ENCODE data around the gene SGTB.
"Not testable (repeated sequence)": the region's sequence is repeated elsewhere in the genome, so short reads cannot be mapped to it uniquely, and the experiment has no call there.

SGTB gene

DNA sequence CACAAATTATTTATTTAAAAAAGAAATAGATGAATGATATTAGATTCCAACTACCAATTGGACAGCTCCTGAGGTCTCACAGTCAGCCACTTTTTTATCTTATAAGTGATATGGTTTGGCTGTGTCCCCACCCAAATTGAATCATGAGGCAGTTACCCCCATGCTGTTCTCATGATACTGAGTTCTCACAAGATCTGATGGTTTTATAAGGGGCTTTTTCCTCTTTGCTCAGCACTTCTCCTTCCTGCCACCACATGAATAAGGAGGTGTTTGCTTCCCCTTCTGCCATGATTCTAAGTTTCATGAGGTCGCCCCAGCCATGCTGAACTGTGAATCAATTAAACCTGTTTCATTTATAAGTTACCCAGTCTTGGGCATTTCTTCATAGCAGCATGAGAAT is 13.0 kb upstream of the SGTB start:
- DNase-seq = no peak

DNA sequence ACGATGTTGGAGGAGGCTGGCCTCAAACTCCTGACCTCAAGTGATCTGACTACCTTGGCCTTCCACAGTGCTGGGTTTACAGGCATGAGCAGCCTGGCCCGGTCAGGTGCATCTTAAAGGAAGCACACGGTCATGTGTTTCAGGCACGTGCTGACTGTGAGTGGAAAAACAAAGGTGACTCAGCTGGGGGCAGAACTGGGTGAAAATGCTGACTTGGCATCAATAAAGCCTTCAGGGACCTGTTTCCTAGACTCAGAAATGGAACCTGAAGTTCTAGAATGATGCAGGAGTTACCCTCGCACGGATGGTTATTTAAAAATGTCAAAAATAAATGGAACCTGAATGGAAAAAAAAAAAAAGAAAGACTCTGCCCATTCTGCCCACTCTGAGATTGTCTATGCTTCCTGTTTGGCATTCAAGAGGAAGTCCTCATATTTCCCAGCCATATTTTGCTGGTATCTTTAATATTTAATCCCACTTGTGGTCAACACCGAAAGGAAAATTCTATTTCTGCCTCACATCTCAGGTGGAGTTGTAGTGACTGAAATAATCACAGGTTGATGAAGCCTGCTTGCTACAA is 12.4 kb upstream of the SGTB start:
- DNase-seq = not testable (repeated sequence)

DNA sequence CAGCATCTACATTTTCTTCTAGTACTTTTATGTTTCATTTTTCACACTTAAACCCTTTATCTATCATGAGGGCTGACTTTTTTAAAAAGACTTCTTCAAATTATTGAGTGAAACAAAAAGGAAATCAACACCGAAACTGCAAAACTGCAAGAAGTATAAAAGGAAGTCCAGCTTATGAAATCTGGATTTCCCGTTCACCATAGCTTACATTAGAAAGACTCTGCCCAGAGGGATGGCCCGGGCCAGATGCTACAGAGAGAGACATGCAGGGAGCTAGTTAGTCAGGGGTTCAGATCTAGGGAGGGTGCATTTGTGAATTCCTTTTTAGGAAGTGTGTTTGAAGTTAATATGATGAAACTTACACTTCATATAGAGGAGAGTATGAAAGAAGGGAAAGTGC is 10.1 kb upstream of the SGTB start:
- not testable (repeated sequence) for DNase-seq

DNA sequence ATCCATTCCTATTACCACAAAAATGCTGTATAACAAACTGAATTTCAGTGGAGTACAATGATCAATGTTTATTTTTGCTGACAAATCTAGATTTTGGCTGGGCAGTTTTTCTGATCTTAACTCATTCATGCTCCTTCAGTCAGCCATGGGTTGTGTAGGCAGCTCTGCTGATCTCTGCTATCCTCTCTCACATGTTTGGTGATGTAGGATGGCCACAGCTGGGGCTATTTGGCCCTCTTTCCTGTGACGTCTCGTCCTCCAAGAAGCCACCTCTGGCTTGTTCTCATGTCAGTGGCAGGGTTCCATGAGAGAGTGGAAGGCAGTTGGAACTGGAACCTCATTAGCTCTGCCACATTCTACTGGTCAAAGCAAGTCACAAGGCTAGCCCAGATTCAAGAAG is 9.0 kb upstream of the SGTB start:
- DNase-seq = peak in 1 of 58 donors; percentile 1

DNA sequence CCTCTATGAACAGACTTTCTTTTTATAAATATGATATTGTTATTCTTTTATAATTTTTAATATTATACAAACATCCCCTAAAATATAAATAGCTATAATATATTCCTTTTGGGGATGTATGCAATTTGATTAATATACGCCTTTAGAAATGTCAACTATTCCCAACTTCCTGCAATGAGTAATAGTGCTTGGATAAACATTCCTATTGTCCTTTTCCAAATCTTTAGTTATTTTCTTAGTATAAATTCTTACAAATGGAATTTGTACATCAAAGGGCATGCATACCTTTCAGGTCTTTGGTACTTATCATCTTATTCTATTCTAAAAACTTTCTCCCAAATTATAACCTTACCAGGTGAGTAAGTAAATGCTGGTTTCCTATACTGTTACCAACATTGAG is 6.3 kb upstream of the SGTB start:
- no peak for DNase-seq

DNA sequence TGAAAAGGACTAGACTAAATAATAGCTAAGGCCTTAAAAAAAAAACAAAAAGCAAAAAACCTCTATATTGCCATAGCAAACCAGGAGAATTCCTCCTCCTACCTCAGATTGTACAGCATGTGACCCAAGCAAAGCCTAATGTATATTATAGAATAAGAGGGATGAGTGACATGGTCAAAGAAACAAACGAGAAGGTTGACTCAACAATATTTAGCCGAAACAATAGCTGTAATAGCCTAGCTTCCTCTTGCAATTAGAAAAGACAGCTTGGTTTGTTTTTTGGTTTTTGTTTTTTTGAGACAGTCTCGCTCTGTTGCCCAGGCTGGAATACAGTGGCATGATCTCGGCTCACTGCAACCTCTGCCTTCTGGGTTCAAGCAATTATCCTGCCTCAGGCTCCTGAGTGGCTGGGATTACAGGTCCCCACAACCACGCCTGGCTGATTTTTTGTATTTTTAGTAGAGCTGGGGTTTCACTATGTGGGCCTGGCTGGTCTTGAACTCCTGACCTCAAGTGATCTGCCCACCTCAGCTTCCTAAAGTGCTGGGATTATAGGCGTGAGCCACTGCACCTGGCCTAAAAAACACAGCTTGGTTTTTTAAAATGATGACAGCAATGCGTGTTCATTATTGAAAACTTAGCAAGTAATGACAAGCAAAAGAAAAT is 5.7 kb upstream of the SGTB start:
- no peak for DNase-seq

DNA sequence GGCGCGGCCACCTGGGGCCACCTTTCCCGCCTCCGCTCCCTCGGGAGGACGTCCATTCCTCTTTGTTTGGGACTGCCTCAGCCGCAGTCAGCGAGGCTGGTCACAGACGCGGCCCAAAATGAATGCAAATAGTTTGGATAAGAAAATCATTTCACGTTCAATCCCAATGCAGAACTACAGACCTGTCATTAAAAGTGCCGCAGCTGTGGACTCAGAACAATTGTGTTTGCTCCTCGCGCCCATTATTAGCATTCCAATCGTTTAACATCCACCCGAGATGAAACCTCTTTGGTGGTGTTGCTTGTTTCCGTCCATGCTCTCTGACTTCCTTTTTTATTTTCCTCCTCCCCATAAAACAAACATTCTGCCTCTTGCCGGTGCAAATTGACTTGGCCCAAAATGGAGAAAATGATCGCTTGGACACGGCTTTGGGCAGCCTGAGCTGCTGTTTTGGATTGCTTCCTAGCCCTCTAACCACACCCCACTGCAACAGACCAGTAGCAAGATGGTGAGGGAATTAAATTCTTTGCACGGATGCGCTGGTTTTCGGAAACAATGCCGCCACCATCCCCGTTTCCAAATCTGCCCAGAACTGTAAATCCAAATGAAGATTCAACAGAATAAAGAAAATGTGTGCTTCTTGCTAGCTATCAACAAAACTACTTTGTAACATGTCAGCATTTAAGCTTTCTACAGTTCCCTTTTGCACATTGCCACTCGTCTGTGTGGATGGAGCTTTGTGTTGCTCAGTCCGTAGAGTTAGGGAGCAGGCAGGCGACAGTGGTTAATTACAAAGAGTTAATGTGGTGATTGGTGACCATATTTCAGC is 880 bp upstream of the SGTB start:
- peak in 44 of 58 donors; percentile 5 to 68 (median 38) for DNase-seq

DNA sequence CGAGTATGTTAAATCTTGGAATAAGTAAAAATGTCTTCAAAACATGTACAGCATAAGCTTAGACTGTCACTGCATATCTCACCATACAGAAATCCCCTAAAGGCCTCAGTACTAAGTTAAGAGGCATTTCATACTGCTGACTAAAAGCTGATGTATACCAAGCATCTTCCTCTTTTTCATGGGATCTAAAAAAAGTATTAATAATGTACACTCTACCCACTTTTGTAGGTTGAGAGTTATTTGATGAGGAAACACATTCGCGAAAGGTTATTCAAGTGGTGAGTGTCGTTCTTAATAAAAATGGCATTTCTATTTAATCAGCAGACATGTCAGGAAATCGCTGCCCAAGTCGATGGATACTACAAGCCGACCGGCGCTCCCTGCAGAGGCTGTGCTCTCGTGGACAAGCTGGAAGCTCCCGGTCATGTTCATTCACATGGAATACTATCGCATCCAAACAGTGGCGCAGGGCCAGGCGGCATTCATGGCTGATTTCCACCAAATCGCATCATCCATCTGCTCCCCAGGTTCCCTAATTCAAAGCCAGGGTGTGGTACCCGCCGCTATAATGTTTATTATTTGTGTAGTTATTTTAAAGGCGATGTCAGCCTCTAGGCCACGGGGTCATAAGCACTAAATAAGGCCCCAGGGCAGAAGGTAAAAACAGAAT is 724 bp downstream of the SGTB start:
- DNase-seq = peak in 50 of 58 donors; percentile 5 to 82 (median 33)

DNA sequence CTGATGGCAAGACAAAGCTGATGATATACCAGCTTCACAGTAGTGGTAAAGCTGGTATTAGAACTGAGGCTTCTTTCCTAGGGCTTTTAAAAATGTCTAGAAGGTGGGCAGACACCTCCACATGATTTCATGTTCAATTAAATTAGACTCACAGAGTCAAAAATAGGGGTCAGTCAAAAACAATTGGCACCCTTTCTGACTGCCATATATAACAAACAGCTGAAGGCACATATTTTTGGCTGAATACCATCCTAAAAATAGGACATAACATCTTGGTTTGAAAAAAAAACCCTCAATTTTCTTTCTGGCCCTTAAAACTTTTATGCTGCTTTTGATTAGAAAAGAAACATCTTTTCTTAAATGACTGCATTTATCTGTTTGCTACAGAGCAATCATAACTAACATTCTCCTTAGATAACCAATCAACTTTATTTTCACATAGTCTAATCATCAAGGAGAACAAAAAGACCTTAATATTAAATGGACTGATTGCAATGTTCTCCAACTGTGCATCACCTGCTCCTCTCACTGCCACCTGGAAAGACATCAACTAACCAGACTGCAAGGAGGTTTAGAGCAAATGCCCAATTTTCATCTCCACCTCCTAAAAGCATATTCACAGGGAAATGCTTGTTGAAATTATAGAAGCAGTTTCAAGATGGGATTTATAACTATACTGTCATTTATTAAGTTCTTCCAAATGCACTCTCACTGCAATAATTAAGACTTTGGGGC is 3.2 kb downstream of the SGTB start:
- no peak for DNase-seq

DNA sequence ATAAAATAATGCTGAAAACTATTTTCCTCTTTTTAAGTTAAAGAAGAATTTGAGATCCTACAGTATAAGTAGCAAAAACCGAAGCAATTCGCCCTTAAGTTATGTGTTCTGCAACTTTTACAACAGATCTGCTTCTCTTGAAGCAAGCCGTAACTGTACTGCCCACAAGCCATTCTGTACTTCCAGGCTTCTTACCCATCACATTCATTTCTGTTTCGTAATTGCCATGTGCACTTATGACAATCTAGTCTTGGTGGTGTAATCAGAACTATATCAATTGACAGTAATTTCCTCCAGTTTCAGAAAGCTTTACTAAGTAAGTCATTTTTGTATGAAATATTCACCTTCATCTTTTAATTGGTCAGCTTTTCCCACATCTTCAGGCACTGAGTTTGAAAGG is 13.8 kb downstream of the SGTB start:
- DNase-seq = no peak

DNA sequence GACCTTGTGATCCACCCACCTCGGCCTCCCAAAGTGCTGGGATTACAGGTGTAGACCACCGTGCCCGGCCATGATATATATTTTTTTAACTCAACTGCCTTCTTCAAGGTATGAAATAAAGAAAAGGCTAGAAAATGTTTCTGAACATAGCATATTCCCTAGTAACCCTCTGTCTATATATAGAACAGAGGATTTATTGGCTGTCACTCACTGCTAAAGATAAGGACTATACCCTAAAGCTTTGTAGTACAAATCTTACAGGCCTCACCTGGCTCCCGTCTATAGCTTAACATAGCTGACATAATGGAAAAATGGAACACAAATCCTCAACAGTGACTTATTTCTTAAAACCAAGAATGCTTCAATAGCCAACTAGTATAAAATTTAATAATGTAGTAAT is 14.2 kb downstream of the SGTB start:
- DNase-seq = no peak

DNA sequence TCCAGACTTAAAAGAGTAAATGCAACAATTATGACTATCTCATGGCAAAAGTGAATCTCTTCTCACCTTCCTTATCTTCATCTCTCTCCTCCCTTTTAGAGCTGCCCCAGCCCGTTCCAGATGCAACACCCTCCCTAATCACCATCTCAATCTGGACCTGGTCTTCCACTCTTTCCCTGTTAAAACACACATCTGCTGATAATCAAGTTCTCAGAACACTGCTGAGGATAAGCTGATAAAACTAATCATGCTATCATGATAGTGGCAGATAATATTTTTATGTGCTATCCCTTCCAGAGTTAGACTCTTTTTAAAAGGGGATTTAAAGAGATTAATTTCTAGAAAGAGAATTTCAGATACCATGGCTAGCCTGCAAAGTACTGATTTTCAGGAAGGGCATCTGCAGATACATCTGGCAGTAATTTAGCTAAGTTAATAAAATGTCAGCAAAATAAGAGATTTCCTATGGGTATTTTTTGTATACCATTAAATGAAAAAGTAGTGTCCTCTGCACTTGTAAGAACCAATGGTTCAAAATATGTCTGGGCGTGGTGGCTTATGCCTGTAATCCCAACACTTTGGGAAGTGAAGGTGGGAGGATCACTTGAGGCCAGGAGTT is 17.2 kb downstream of the SGTB start:
- DNase-seq = no peak

DNA sequence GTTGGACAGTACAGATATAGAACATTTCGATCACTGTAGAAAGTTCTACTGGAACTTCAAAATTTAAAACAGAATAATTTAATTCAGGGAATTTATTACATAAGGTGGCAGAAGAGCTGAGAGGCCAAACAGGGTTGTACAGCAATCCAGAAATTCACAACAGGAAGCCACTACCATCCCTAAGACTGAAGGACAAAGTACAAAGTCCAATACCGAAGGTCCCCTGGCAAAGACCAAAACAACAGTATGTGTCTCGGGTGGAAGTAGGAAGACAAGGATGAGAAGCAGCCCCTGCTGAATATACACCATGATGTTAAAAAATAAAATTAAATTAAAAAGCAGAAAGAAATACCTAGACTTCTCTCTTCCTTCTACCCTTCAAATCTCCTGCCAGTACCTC is 19.9 kb downstream of the SGTB start:
- DNase-seq = no peak

DNA sequence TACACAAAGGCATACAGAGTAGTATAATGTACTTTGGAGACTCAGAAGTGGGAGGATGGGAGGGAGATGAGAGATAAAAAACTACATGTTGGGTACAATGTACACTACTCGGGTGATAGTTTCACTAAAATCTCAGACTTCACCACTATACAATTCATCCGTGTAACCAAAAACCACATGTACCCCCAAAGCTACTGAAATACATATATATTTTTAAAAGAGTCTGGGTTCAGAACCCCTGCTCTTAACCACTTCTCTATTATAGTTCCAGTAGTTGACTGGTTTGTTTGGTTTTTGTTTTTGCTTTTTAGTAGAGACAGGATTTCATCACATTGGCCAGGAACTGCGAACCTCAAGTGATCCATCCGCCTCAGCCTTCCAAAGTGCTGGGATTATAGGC is 22.6 kb downstream of the SGTB start:
- DNase-seq = no peak

DNA sequence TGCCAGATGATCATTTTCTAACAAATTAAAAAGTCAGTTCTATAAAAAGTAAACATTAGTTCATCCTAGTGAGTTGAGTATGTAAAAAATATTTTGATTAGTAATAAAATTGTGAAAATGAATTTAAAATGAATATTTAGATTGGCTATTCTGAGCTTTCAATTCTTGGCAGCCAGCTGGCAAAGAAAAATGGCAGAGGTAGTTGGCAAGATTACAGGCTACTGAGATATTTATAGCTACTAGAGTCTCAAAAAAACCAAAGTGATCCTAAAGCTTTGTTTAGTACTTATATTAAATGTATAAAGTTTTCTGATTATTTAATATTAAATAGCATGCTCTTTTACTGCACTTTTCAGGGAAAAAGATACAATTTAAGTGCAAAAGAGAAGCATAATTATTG is 25.0 kb downstream of the SGTB start:
- DNase-seq = no peak

DNA sequence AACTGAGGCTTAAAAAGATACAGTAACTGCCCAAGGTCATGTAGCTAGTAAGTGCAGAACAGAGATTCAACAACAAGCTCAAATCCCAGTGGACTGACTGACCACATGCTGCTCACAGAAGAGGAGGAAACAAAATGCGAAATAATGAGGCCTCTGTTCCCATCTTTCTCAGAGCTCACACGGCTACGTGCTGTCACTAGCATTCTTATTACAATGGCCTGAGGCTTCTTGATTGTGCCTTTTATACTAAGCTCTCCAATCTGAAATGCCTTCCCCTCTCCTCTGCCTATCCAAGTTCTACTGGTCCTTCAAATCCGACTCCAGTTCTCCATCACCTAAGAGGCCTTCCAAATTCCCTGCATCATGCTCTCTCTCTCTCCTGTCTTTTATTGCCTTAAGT is 26.0 kb downstream of the SGTB start:
- DNase-seq = peak in 17 of 58 donors; percentile 2 to 57 (median 15)

DNA sequence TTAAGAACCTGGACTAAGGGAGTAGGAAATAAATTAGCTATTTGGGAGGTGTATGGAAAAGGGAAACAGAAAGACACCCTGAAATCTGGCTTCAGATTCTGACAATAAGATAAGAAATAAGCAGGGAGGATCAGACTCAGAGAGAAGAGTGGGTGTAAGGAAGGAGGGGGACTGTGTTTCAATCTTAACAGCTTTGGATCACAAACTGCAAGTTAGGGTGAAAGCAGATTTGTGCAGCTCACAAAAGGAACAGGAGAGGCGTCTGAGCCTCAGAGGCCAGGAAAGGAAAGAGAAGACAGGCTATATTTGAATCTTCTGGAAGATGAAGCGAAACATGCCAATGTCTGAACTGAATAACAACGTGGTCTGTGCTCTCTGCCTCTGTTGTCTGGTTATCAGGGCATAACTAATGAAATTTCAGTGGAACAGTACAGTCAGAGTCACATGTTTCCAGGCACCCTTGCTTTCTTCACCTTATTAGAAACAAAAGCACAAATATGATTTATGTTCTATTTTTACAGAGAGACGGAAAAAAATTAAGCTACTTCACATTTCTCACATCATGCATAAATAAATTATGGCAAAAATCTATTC is 26.6 kb downstream of the SGTB start:
- peak in 18 of 58 donors; percentile 0 to 63 (median 10) for DNase-seq

DNA sequence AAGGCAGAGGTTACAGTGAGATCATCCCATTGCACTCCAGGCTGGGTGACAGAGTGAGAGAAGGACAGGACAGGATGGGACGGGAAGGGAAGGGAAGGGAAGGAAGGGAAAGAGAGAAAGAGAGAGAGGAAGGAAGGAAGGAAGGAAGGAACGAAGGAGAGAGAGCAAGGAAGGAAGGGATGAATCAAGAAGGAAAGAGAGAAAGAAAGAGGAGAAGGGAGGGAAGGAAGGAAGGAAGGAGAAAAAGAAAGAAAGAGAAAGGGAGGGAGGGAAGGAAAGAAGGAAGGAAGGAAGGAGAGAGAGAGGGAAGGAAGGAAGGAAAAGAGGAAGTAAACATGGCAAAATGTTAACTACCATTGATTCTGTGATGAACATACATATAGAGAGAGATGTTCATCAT is 28.8 kb downstream of the SGTB start:
- no peak for DNase-seq

DNA sequence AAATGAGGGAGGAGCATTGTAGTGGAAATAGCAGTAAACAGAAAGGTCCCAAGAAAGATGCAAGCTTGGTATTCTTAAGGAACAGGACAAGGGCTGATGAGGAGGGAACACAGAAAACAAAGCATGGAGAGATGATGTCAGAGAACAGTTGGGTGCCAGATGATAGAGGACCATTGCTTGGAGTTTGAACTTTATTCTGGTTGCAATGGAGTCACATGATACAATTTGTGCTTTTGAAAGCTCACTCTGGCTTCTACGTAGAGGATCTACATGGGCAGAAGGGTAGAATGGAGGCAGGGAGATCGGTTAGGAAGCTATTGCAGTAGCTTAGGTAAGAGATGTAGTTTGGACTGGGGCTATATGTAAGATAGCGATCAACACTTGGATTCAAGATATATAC is 39.8 kb downstream of the SGTB start:
- no peak for DNase-seq

DNA sequence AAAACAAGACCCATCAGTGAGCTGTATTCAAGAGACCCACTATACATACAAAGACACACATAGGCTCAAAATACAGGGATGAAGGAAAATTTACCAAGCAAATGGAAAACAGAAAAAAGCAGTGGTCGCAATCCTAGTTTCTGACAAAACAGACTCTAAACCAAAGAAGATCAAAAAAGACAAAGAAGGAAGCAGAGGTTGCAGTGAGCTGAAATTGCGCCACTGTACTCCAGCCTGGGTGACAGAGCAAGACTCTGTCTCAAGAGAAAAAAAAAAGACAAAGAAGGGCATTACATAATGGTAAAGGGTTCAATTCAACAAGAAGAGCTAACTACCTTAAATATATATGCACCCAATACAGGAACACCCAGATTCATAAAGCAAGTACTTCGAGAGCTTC is 45.9 kb downstream of the SGTB start:
- DNase-seq = not testable (repeated sequence)
